Thyroid gland (tissue), 4 donors: ENCODE measurements around the gene KRT17.

Experiments
- CTCF ChIP-seq, 6 experiments: fragments of 200-600 bp in 3 of 6; fragments of 450-650 bp in 3 of 6; sonication (generic) in 3 of 6; IDR thresholded peaks; one replicate each; pipeline ENCODE4 v1.5.1; 2016 to 2019; ENCODE audit warnings: antibody characterized with exemption in 6 of 6, mild to moderate bottlenecking in 2 of 6, inconsistent platforms in 1 of 6, moderate library complexity in 1 of 6
- POLR2A ChIP-seq, 2 donors: fragments of 450-650 bp; IDR thresholded peaks; one replicate each; pipeline ENCODE4 v1.6.1; 2017; ENCODE audit warnings: antibody characterized with exemption in 2 of 2, mild to moderate bottlenecking in 2 of 2, moderate library complexity in 1 of 2

- TF ChIP-seq CTCF (IDR thresholded peaks at IDR 0.05) (no peak), POLR2A (IDR thresholded peaks at IDR 0.05) (no peak)
Observed at GRCh38 chr17:41635121-41636097, 11.0 kb upstream of the KRT17 start.
